ENCODE results near the gene ZFYVE26.

DNA sequence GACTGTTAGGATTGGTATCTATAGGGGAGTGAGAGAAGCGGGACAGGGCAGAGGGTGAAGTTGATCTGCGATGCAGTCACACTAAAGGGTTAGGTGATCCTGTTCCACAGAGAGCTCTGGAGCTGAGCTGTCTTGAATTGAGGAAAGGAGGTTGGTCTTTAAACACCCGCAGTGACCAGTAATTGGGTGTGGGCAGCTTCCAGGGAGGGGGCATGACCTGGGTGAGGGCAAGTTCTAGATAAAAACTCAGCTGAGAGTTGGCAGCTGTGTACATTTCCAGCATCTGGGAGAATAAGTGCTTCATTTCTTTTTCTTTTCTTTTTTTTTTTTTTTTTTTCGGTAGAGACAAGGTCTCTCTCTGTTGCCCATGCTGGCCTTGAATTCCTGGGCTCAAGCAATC, 79.6 kb downstream of the ZFYVE26 start:
- TF ChIP-seq, protein P1, sequence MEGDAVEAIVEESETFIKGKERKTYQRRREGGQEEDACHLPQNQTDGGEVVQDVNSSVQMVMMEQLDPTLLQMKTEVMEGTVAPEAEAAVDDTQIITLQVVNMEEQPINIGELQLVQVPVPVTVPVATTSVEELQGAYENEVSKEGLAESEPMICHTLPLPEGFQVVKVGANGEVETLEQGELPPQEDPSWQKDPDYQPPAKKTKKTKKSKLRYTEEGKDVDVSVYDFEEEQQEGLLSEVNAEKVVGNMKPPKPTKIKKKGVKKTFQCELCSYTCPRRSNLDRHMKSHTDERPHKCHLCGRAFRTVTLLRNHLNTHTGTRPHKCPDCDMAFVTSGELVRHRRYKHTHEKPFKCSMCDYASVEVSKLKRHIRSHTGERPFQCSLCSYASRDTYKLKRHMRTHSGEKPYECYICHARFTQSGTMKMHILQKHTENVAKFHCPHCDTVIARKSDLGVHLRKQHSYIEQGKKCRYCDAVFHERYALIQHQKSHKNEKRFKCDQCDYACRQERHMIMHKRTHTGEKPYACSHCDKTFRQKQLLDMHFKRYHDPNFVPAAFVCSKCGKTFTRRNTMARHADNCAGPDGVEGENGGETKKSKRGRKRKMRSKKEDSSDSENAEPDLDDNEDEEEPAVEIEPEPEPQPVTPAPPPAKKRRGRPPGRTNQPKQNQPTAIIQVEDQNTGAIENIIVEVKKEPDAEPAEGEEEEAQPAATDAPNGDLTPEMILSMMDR (IDR thresholded peaks at IDR 0.05): no peak
- no peak for TF ChIP-seq EZH2 (IDR thresholded peaks at IDR 0.05; ENCODE audit: borderline replicate concordance, insufficient read depth, low read depth, low read length, poor library complexity, severe bottlenecking)

All from B cell (primary cell).